ENCODE measurements around the gene ASCC1.
"Not testable (repeated sequence)": the region's sequence is repeated elsewhere in the genome, so short reads cannot be mapped to it uniquely, and the experiment has no call there.

Gene ASCC1

DNA sequence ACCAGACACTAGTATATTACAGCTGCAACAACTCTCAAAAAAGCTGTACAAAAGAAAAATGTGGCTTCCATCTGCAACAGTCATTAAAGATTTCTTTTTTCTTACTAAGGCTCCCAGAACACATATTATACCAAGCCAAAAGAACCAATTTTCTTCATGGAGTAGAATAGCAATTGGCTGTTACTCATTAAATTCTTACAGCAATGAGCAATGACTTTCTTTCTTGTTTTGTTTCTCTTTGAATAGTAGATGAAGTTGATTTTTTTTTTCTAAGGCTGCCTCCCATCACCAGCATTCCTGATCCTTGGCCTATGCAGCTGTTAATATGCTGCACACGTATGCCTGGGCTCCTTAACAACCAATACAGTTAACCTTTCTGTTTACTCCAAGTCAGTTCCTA lies 91.1 kb downstream of the ASCC1 start:
- DNase-seq (ENCODE audit: low spot score): peak; percentile 49

GRCh38 chr10:72124381-72124780 lies 91.7 kb downstream of the ASCC1 start:
- no peak for DNase-seq (ENCODE audit: low spot score)

DNA sequence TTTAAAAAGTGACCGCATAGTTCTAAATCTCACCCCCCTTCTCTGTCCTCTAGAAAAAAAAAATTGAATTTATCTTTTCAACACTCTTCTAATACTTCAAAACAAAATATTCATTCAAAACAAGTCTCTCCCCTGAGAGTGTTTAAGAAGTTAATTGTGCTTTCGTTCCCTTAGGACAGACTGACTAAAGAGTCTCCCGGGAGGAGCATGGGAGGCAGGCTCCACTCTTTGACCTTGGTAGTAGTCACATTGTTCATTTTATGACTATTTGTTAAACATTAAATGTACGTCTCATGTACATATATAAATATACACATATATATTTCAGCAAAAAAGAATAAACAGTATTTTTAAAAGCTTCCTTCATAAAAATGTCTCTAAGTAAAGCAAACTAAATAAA lies 92.5 kb downstream of the ASCC1 start:
- no peak for DNase-seq (ENCODE audit: low spot score)

DNA sequence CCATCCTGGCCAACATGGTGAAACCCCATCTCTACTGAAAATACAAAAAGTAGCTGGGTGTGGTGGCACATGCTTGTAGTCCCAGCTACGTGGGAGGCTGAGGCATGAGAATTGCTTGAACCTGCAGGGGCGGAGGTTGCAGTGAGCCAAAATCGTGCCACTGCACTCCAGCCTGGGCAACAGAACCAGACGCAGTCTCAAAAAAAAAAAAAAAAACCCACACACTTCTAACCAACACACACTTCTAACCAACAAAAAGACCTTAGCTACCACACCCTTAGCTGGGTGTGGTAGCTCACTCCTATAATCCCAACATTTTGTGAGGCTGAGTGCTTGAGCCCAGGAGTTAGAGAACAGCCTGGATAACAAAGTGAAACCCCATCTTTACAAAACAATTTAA lies 93.9 kb downstream of the ASCC1 start:
- DNase-seq (ENCODE audit: low spot score): no peak

DNA sequence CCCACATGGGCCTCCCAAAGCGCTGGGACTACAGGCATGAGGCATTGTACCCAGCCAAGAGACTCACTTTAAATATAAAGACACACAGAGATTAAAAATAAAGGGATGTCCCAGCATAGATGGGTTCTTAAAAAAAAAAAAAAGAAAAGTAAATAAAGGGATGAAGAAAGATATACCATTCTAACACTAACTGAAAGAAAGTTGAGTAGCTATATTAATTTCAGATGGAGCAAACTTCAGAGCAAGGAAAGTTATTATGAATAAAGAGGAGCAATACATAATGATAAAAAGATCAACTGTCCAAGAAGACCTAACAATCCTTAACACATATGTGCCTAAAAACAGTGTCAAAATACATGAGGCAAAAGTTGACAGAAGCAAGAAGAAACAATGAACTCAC lies 94.7 kb downstream of the ASCC1 start:
- no peak for DNase-seq (ENCODE audit: low spot score)

GRCh38 chr10:72116372-72116771 lies 99.7 kb downstream of the ASCC1 start:
- DNase-seq (ENCODE audit: low spot score): no peak

GRCh38 chr10:72114706-72115450 lies 101.2 kb downstream of the ASCC1 start:
- DNase-seq (ENCODE audit: low spot score): no peak

GRCh38 chr10:72110673-72111401 lies 105.2 kb downstream of the ASCC1 start:
- DNase-seq (ENCODE audit: low spot score): no peak

DNA sequence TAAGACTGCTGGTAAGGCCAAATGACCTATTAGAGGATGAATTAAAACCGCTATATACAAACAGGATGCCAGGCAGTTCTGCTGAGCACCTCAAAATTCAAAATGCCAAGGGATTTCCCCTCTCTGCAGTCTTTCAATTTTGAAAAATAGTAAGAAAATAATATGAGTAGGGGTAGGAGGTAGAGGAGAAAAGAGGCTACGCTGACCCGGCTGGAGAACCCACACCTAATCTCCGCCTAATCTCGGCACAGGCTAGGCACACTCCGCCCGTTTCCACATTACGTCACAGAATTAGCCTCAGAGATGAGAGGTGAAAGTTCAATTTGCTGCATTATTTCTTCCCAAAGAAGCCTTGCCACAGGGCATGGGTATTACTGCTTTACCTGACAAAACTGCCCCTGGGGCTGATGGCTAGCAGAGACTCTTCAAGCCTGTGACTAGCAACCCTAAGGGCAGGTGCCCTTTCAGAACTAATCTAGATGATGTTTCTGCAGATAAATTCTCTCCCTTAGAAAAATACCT lies 106.4 kb downstream of the ASCC1 start:
- DNase-seq (ENCODE audit: low spot score): no peak

DNA sequence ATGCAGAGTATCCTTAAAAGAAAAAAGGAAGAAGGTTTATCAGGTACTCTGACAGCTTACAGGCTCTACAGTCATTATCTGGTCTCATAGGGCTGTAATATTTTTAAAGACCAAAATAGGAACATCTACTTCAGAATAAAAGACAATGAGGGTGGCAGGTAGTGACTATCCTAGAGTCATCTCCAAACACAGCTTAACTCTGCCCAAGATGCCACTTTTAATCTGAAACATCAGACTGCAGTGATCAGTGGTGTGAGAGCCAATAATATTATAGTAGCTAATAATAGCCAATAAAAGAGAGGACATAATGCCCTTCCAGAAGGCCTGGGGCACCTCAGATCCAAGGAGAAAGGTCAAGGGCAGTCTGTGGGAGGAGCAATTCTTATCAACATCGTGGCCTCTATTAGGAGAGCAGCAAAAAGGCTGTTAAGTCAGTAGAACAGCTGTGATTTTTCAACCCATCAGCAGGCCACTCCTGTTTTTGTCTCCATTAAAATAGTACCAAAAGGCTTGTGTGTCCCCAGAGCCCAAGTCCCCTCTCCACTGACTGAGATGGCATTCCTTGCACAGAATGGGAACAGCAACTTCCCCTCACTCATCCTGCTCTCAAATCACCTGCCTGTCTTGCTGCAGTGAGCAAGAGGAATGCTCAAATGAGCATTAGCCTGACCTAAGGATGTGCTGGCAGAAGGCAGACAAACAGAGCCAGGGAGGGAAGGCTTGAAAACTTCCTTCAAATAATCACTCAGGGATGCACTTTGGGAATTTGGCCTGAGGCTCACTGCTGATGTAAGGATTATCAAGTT lies 107.0 kb downstream of the ASCC1 start:
- DNase-seq (ENCODE audit: low spot score): peak; percentile 95

GRCh38 chr10:72108004-72108370 lies 108.1 kb downstream of the ASCC1 start:
- not testable (repeated sequence) for DNase-seq (ENCODE audit: low spot score)

- DNase-seq (ENCODE audit: low spot score): peak; percentile 94
Measured at GRCh38 chr10:72107325-72108003, 108.6 kb downstream of the ASCC1 start.

DNA sequence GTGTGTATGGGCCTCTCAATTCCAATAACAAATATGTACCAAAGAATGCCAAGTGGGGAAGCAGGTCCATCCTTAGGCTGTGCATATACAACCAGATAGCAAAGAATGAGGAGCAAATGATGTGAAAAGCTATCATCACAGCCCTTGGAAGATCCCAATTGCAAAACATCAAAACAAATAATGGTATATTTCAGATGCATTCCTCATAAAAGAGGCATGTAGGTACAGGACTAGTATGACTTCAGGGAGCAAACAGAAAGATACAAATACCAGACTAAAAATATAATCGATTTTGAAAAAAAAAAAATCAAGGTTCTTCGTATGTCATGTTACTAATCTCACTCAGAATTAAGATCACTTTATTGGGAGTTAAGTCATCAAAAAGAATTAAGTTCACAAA lies 109.2 kb downstream of the ASCC1 start:
- DNase-seq (ENCODE audit: low spot score): no peak

DNA sequence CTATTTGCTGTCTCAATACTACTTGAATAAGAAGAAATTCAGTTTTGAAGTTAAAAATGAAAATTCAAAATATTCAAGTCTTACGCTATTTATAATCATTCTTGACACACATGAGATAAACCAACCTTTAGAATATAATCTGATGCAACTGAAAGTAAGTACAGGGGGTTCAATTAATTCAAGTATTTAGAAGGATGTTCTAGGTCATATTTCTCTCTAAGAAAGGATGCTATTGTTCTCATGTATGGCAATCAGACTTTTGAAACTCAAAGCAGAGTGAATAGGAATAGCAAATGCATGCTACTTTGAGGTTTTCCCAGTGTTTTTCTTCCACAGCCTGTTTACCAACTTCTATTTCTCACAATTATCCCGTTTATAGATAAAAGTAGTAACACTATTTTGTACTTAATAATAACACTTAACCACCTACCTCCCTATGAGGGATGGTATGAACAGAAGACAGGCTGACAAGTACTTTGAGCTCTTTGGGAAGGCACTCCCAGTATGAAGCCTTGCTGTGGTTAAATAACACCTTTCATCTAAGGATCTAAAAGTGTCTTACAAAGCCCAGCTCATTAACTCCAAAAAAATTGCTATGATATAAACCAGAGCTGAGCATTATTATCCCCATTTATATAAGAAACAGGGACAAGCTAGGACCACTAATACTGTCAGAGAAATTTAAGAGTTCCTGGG lies 109.8 kb downstream of the ASCC1 start:
- no peak for DNase-seq (ENCODE audit: low spot score)

GRCh38 chr10:72105710-72106109 lies 110.4 kb downstream of the ASCC1 start:
- DNase-seq (ENCODE audit: low spot score): no peak

DNA sequence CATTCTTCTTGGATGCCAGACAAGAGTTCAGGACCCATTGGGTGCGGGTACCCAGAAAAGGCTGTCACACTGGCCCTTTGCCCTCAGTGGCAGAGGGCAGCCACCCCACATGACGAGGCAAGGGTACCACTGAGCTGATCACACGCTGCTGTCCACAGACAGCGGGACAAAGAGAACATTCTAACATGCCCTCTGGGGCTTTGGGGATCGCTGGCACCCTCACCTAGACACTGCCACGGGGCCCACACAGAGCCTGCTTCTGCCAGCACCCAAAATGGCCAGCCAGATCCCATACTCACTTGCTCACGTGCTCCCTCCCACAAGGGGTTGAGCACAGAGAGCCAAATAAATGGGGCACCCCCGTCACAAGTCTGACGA lies 111.0 kb downstream of the ASCC1 start:
- DNase-seq (ENCODE audit: low spot score): no peak

DNA sequence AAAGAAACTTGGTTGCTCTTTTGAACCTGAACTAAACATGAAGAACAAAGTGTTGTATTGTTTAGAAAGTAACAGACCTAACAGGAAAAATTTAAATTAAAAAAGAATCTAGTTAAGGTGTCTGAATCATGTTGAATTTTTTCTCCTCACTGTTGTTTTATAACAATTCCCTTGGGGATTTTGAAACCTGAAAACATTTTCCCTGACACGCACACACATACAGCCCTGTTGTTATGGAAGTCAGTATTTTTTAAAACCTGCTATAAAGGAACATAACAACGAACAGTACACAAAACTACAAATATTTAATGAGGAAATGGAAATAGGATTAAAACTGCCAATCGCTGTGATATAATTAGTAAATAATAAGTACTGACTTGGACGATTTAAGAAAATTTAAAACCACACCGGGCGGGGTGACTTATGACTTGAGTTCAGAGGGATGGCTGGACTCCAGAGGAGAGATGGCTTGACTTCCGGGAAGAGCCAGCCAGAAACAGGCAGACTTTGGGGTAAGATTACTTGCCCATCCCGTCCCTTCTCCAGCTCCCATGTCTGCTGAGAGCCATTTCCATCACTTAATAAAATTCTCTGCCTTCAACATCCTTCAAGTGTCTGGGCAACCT lies 111.5 kb downstream of the ASCC1 start:
- DNase-seq (ENCODE audit: low spot score): no peak

- no peak for DNase-seq (ENCODE audit: low spot score)
Measured at GRCh38 chr10:72099600-72099921, 116.5 kb downstream of the ASCC1 start.

GRCh38 chr10:72098836-72099599 lies 117.1 kb downstream of the ASCC1 start:
- DNase-seq (ENCODE audit: low spot score): no peak

- no peak for DNase-seq (ENCODE audit: low spot score)
Measured at GRCh38 chr10:72098301-72098835, 117.7 kb downstream of the ASCC1 start.

All from kidney tubule cell (primary cell).